Kidney epithelial cell (primary cell): Measurements from ENCODE around the gene CLPTM1L. TPM values are rescaled to one million over a fixed set of nuclear protein-coding genes. Genes with fewer than 3 reads are reported as not detected.
"Not testable (repeated sequence)": the region's sequence is repeated elsewhere in the genome, so short reads cannot be mapped to it uniquely, and the experiment has no call there.

Experiments
- DNase-seq: peaks from one replicate; pipeline ENCODE4 v3.0.0-alpha.2; 2010; ENCODE audit warnings: low read depth
- H3K27me3 ChIP-seq: 2 replicates; pipeline ENCODE4 v1.6.0; 2011; ENCODE audit warnings: low read length; ENCODE audit not compliant: control insufficient read depth, insufficient read depth
- H3K36me3 ChIP-seq: 2 replicates; pipeline ENCODE4 v1.5.1; 2011; ENCODE audit warnings: low read length; ENCODE audit not compliant: control insufficient read depth, insufficient read depth
- H3K4me3 ChIP-seq: 2 replicates; pipeline ENCODE4 v1.5.1; 2011; ENCODE audit warnings: low read depth, mild to moderate bottlenecking, control low read depth, low read length
- CTCF ChIP-seq: IDR thresholded peaks from 2 replicates; pipeline ENCODE4 v1.5.1; 2011; ENCODE audit warnings: mild to moderate bottlenecking, moderate library complexity, low read length, control low read depth, inconsistent platforms; ENCODE audit not compliant: insufficient read depth, poor library complexity, severe bottlenecking
- total RNA-seq: library from RNA; depleted of rRNA; stranded (reverse); fragments of >200 nt; gene quantifications from 2 replicates; pipeline ENCODE4 v1.2.3, GENCODE V29; 2015

The CLPTM1L gene
- total RNA-seq, 1 donor from 2014 or later, result 159 TPM

- DNase-seq, result no peak
- Histone ChIP-seq H3K4me3 (no peak overlapping the region), H3K36me3 (peaks cover 1% of the 10 kb centered on the region), H3K27me3 (no peaks in the 10 kb centered on the region)
- TF ChIP-seq CTCF, result no peak
Measured at GRCh38 chr5:1336749-1337488, 8.0 kb downstream of the CLPTM1L start.

GRCh38 chr5:1336106-1336561, 8.8 kb downstream of the CLPTM1L start:
- Histone ChIP-seq H3K4me3 (no peak overlapping the region), H3K36me3 (peaks cover 1% of the 10 kb centered on the region), H3K27me3 (no peaks in the 10 kb centered on the region)
- no peak for DNase-seq
- TF ChIP-seq CTCF, result no peak

- no peak for DNase-seq
- H3K27me3 ChIP-seq, result no peaks in the 10 kb centered on the region
- no peak overlapping the region for H3K4me3 ChIP-seq
- no peak for TF ChIP-seq CTCF
- peaks cover 1% of the 10 kb centered on the region for H3K36me3 ChIP-seq
Measured at GRCh38 chr5:1335540-1336095, 9.3 kb downstream of the CLPTM1L start.

GRCh38 chr5:1334831-1335539, 9.9 kb downstream of the CLPTM1L start:
- no peaks in the 10 kb centered on the region for H3K27me3 ChIP-seq
- H3K36me3 ChIP-seq, result peaks cover 1% of the 10 kb centered on the region
- H3K4me3 ChIP-seq, result no peak overlapping the region
- no peak for TF ChIP-seq CTCF
- no peak for DNase-seq

GRCh38 chr5:1333986-1334385, 10.9 kb downstream of the CLPTM1L start:
- no peak for TF ChIP-seq CTCF
- no peak for DNase-seq
- no peak overlapping the region for H3K4me3 ChIP-seq
- H3K27me3 ChIP-seq, result no peaks in the 10 kb centered on the region
- peaks cover 1% of the 10 kb centered on the region for H3K36me3 ChIP-seq

GRCh38 chr5:1333286-1333685, 11.6 kb downstream of the CLPTM1L start:
- not testable (repeated sequence) for DNase-seq, H3K36me3 ChIP-seq, H3K27me3 ChIP-seq, H3K4me3 ChIP-seq
